Measurements from ENCODE around the gene TAGLN2.

The TAGLN2 gene

GRCh38 chr1:159925719-159926078 lies 392 bp upstream of the TAGLN2 start:
- Mint-ChIP-seq H3K9me3 (no peaks in the 10 kb centered on the region), H3K36me3 (peaks cover 7% of the 10 kb centered on the region), H3K27me3 (no peaks in the 10 kb centered on the region), H3K4me1 (peaks cover 47% of the 10 kb centered on the region), H3K4me3 (peak overlapping the region; percentile 89), H3K27ac (peak overlapping the region; percentile 100)
- DNase-seq (ENCODE audit: low spot score in 2 of 2): no peak
- ATAC-seq (ENCODE audit: low read depth): no peak

- ATAC-seq (ENCODE audit: low read depth): peak; percentile 18
- Mint-ChIP-seq H3K4me3 (peak overlapping the region; percentile 89), H3K27me3 (no peaks in the 10 kb centered on the region), H3K36me3 (peaks cover 17% of the 10 kb centered on the region), H3K27ac (peak overlapping the region; percentile 100), H3K9me3 (no peaks in the 10 kb centered on the region), H3K4me1 (peaks cover 54% of the 10 kb centered on the region)
- DNase-seq (ENCODE audit: low spot score in 2 of 2): peak; percentile 70 to 73
Measured at GRCh38 chr1:159924025-159924790, 1.1 kb downstream of the TAGLN2 start.

GRCh38 chr1:159923203-159924024 lies 1.9 kb downstream of the TAGLN2 start:
- no peaks in the 10 kb centered on the region for H3K27me3 Mint-ChIP-seq
- DNase-seq (ENCODE audit: low spot score in 2 of 2) (peak; percentile 88 to 90), ATAC-seq (ENCODE audit: low read depth) (peak; percentile 53)
- no peaks in the 10 kb centered on the region for H3K9me3 Mint-ChIP-seq
- H3K27ac Mint-ChIP-seq: peak overlapping the region; percentile 100
- H3K4me1 Mint-ChIP-seq: peaks cover 55% of the 10 kb centered on the region
- H3K36me3 Mint-ChIP-seq: peaks cover 18% of the 10 kb centered on the region
- H3K4me3 Mint-ChIP-seq: peak overlapping the region; percentile 89

- Mint-ChIP-seq H3K4me3 (peak overlapping the region; percentile 89), H3K9me3 (no peaks in the 10 kb centered on the region), H3K27ac (peak overlapping the region; percentile 100), H3K36me3 (peaks cover 24% of the 10 kb centered on the region), H3K27me3 (no peaks in the 10 kb centered on the region), H3K4me1 (peaks cover 61% of the 10 kb centered on the region)
- peak in 1 of 2 donors; percentile 65 for DNase-seq (ENCODE audit: low spot score in 2 of 2)
- ATAC-seq (ENCODE audit: low read depth): no peak
Measured at GRCh38 chr1:159922511-159923202, 2.6 kb downstream of the TAGLN2 start.

- ATAC-seq (ENCODE audit: low read depth) (peak; percentile 4), DNase-seq (ENCODE audit: low spot score in 2 of 2) (peak; percentile 60 to 65)
- Mint-ChIP-seq H3K9me3 (no peaks in the 10 kb centered on the region), H3K27me3 (no peaks in the 10 kb centered on the region), H3K27ac (peak overlapping the region; percentile 100), H3K4me3 (peak overlapping the region; percentile 89), H3K36me3 (peaks cover 28% of the 10 kb centered on the region), H3K4me1 (peaks cover 64% of the 10 kb centered on the region)
Measured at GRCh38 chr1:159921700-159922504, 3.4 kb downstream of the TAGLN2 start.

- peak; percentile 32 for ATAC-seq (ENCODE audit: low read depth)
- Mint-ChIP-seq H3K36me3 (peaks cover 32% of the 10 kb centered on the region), H3K27ac (peak overlapping the region; percentile 100), H3K27me3 (no peaks in the 10 kb centered on the region), H3K4me3 (peak overlapping the region; percentile 89), H3K9me3 (no peaks in the 10 kb centered on the region), H3K4me1 (peaks cover 57% of the 10 kb centered on the region)
- peak in 1 of 2 donors; percentile 65 for DNase-seq (ENCODE audit: low spot score in 2 of 2)
Measured at GRCh38 chr1:159921251-159921650, 4.1 kb downstream of the TAGLN2 start.

GRCh38 chr1:159920651-159921050 lies 4.7 kb downstream of the TAGLN2 start:
- Mint-ChIP-seq H3K4me1 (peaks cover 54% of the 10 kb centered on the region), H3K27ac (peak overlapping the region; percentile 100), H3K4me3 (peak overlapping the region; percentile 89), H3K27me3 (no peaks in the 10 kb centered on the region), H3K36me3 (peaks cover 36% of the 10 kb centered on the region), H3K9me3 (no peaks in the 10 kb centered on the region)
- DNase-seq (ENCODE audit: low spot score in 2 of 2): no peak
- ATAC-seq (ENCODE audit: low read depth): no peak

- peaks cover 34% of the 10 kb centered on the region for H3K36me3 Mint-ChIP-seq
- ATAC-seq (ENCODE audit: low read depth) (no peak), DNase-seq (ENCODE audit: low spot score in 2 of 2) (no peak)
- H3K9me3 Mint-ChIP-seq: no peaks in the 10 kb centered on the region
- no peaks in the 10 kb centered on the region for H3K27me3 Mint-ChIP-seq
- H3K27ac Mint-ChIP-seq: peak overlapping the region; percentile 100
- peaks cover 50% of the 10 kb centered on the region for H3K4me1 Mint-ChIP-seq
- H3K4me3 Mint-ChIP-seq: no peak overlapping the region
Measured at GRCh38 chr1:159920202-159920601, 5.1 kb downstream of the TAGLN2 start.

GRCh38 chr1:159919236-159919865 lies 6.0 kb downstream of the TAGLN2 start:
- peaks cover 34% of the 10 kb centered on the region for H3K36me3 Mint-ChIP-seq

GRCh38 chr1:159918352-159919200 lies 6.7 kb downstream of the TAGLN2 start:
- H3K9me3 Mint-ChIP-seq: no peaks in the 10 kb centered on the region
- H3K36me3 Mint-ChIP-seq: peaks cover 30% of the 10 kb centered on the region
- no peak overlapping the region for H3K4me3 Mint-ChIP-seq
- DNase-seq (ENCODE audit: low spot score in 2 of 2) (no peak), ATAC-seq (ENCODE audit: low read depth) (no peak)
- H3K4me1 Mint-ChIP-seq: peaks cover 55% of the 10 kb centered on the region
- H3K27me3 Mint-ChIP-seq: no peaks in the 10 kb centered on the region
- peak overlapping the region; percentile 100 for H3K27ac Mint-ChIP-seq

More at GRCh38 chr1:159919236-159919865, 6.0 kb downstream of the TAGLN2 start:
- ATAC-seq (ENCODE audit: low read depth): no peak
- DNase-seq (ENCODE audit: low spot score in 2 of 2): no peak
- Mint-ChIP-seq H3K27me3 (no peaks in the 10 kb centered on the region), H3K4me1 (peaks cover 52% of the 10 kb centered on the region), H3K27ac (peak overlapping the region; percentile 100), H3K4me3 (no peak overlapping the region), H3K9me3 (no peaks in the 10 kb centered on the region)

GRCh38 chr1:159917533-159918351 lies 7.6 kb downstream of the TAGLN2 start:
- Mint-ChIP-seq H3K36me3 (peaks cover 30% of the 10 kb centered on the region), H3K9me3 (no peaks in the 10 kb centered on the region), H3K4me1 (peaks cover 52% of the 10 kb centered on the region), H3K4me3 (peak overlapping the region; percentile 4), H3K27ac (peak overlapping the region; percentile 97), H3K27me3 (no peaks in the 10 kb centered on the region)
- DNase-seq (ENCODE audit: low spot score in 2 of 2) (no peak), ATAC-seq (ENCODE audit: low read depth) (no peak)
